ENCODE results near the gene DBF4. TPM values are rescaled to one million over a fixed set of nuclear protein-coding genes. Genes with fewer than 3 reads are reported as not detected.

Gene DBF4
- total RNA-seq, 1 experiment from 2014 or later, result 48.8 TPM

DNA sequence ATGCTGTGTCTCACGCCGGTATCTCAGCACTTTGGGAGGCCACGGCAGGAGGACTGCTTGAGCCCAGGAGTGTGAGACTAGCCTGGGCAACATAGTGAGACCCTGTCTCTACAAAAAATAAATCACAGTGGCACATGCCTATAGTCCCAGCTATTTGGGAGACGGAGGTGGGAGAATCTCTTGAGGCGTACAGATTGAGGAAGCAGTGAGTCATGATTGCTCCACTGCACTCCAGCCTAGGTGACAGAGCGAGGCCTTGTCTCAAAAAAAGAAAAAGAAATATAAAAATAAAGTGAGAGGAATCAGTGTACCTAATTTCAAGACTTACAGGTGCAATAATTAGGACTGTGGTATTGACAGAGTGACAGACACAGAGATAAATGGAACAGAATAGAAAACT, 24.0 kb upstream of the DBF4 start:
- DNase-seq (ENCODE audit: low read depth, low spot score) (no peak), ATAC-seq (no peak)
- Histone ChIP-seq H3K27ac (ENCODE audit: low read length) (no peak overlapping the region), H3K9me3 (ENCODE audit: control insufficient read depth, insufficient read depth, low read depth, low read length) (no peaks in the 10 kb centered on the region), H3K27me3 (ENCODE audit: control insufficient read depth, insufficient read depth, low read length) (no peaks in the 10 kb centered on the region), H3K36me3 (ENCODE audit: control insufficient read depth, insufficient read depth, low read length) (peaks cover 15% of the 10 kb centered on the region), H3K4me1 (ENCODE audit: control insufficient read depth, insufficient read depth, low read length) (peaks cover 4% of the 10 kb centered on the region; the same call in 1 of the 2 replicates), H3K4me3 (ENCODE audit: low read depth in 2 of 2, low read length in 2 of 2) (no peak overlapping the region)
- in situ Hi-C loops (cut with HindIII; ENCODE audit: low pct_unique_long_range_greater_than_20kb, low sequenced_read_pairs), result no loop called here
- ChIA-PET CTCF (no interaction called here), POLR2A (no interaction called here)
- no TSS peak for BruUV-seq (replicated peaks)
- TF ChIP-seq SIN3A (IDR thresholded peaks at IDR 0.05; ENCODE audit: borderline replicate concordance, insufficient read depth, low read depth, low read length) (no peak), POLR2AphosphoS5 (IDR thresholded peaks at IDR 0.05; ENCODE audit: low read depth, low read length) (no peak), TCF7L2 (IDR thresholded peaks at IDR 0.05; ENCODE audit: low read depth, low read length) (no peak)
- TF ChIP-seq, protein P1, sequence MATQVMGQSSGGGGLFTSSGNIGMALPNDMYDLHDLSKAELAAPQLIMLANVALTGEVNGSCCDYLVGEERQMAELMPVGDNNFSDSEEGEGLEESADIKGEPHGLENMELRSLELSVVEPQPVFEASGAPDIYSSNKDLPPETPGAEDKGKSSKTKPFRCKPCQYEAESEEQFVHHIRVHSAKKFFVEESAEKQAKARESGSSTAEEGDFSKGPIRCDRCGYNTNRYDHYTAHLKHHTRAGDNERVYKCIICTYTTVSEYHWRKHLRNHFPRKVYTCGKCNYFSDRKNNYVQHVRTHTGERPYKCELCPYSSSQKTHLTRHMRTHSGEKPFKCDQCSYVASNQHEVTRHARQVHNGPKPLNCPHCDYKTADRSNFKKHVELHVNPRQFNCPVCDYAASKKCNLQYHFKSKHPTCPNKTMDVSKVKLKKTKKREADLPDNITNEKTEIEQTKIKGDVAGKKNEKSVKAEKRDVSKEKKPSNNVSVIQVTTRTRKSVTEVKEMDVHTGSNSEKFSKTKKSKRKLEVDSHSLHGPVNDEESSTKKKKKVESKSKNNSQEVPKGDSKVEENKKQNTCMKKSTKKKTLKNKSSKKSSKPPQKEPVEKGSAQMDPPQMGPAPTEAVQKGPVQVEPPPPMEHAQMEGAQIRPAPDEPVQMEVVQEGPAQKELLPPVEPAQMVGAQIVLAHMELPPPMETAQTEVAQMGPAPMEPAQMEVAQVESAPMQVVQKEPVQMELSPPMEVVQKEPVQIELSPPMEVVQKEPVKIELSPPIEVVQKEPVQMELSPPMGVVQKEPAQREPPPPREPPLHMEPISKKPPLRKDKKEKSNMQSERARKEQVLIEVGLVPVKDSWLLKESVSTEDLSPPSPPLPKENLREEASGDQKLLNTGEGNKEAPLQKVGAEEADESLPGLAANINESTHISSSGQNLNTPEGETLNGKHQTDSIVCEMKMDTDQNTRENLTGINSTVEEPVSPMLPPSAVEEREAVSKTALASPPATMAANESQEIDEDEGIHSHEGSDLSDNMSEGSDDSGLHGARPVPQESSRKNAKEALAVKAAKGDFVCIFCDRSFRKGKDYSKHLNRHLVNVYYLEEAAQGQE (IDR thresholded peaks at IDR 0.05; ENCODE audit: insufficient read depth in 1 of 2, low read depth in 2 of 2, low read length in 1 of 2), result no peak
- TF ChIP-seq, protein P2, sequence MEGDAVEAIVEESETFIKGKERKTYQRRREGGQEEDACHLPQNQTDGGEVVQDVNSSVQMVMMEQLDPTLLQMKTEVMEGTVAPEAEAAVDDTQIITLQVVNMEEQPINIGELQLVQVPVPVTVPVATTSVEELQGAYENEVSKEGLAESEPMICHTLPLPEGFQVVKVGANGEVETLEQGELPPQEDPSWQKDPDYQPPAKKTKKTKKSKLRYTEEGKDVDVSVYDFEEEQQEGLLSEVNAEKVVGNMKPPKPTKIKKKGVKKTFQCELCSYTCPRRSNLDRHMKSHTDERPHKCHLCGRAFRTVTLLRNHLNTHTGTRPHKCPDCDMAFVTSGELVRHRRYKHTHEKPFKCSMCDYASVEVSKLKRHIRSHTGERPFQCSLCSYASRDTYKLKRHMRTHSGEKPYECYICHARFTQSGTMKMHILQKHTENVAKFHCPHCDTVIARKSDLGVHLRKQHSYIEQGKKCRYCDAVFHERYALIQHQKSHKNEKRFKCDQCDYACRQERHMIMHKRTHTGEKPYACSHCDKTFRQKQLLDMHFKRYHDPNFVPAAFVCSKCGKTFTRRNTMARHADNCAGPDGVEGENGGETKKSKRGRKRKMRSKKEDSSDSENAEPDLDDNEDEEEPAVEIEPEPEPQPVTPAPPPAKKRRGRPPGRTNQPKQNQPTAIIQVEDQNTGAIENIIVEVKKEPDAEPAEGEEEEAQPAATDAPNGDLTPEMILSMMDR (IDR thresholded peaks at IDR 0.05), result no peak
- intact Hi-C loops (cut with micrococcal nuclease; ENCODE audit: unreplicated experiment), result no loop called here

DNA sequence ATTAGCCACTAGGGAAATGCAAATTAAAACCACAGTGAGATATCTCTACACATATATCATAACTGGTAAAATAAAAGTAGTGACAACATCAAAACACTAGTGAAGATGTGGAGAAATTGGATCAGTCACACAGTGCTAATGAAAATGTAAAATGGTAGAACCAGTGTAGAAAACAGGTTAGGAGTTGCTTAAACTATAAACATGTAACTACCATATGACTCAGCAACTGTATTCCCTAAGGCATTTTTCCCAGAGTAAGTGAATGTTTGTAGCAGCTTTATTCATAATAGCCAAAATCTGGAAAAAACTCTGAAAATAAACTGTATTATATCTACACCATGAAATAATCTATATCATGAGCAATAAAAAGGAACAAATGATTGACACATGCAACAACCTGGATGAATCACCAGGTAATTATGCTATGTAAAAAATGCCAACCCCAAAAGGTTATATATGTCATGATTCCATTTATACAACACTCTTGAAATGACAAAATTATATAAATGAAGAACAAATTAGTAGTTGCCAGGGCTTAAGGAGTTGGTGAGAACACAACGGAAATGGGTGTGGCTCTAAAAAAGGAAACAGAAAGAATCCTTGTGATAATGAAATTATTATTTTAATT, 22.9 kb upstream of the DBF4 start:
- no TSS peak for BruUV-seq (replicated peaks)
- peaks cover 15% of the 10 kb centered on the region for H3K36me3 ChIP-seq (ENCODE audit: control insufficient read depth, insufficient read depth, low read length)
- H3K4me1 ChIP-seq (ENCODE audit: control insufficient read depth, insufficient read depth, low read length), result peaks cover 4% of the 10 kb centered on the region; the same call in 1 of the 2 replicates
- no peak for ATAC-seq
- TF ChIP-seq SIN3A (IDR thresholded peaks at IDR 0.05; ENCODE audit: borderline replicate concordance, insufficient read depth, low read depth, low read length), result no peak
- TF ChIP-seq, protein P1 (IDR thresholded peaks at IDR 0.05; ENCODE audit: insufficient read depth in 1 of 2, low read depth in 2 of 2, low read length in 1 of 2), result no peak
- TF ChIP-seq, protein P2 (IDR thresholded peaks at IDR 0.05), result no peak
- no peak overlapping the region for H3K27ac ChIP-seq (ENCODE audit: low read length)
- no peak overlapping the region for H3K4me3 ChIP-seq (ENCODE audit: low read depth in 2 of 2, low read length in 2 of 2)
- no peaks in the 10 kb centered on the region for H3K9me3 ChIP-seq (ENCODE audit: control insufficient read depth, insufficient read depth, low read depth, low read length)
- no peaks in the 10 kb centered on the region for H3K27me3 ChIP-seq (ENCODE audit: control insufficient read depth, insufficient read depth, low read length)
- CTCF ChIA-PET, result no interaction called here
- intact Hi-C loops (cut with micrococcal nuclease; ENCODE audit: unreplicated experiment) (no loop called here), in situ Hi-C loops (cut with HindIII; ENCODE audit: low pct_unique_long_range_greater_than_20kb, low sequenced_read_pairs) (no loop called here)
- no peak for DNase-seq (ENCODE audit: low read depth, low spot score)
- POLR2A ChIA-PET, result no interaction called here
